NT2/D1 (cell line): ENCODE data around the gene PRM1.

ENCODE experiments used
- DNase-seq: peaks from one replicate; pipeline ENCODE4 v3.0.0-alpha.2; 2011; ENCODE audit warnings: low read depth, low spot score
- H3K27me3 ChIP-seq: 2 replicates; pipeline ENCODE4 v1.6.0; 2011; ENCODE audit warnings: mild to moderate bottlenecking; ENCODE audit not compliant: insufficient read length, insufficient read depth
- H3K36me3 ChIP-seq: 2 replicates; pipeline ENCODE4 v1.6.1; 2011; ENCODE audit warnings: mild to moderate bottlenecking, low read length, mixed read lengths; ENCODE audit not compliant: insufficient read depth, insufficient read length
- H3K4me1 ChIP-seq: 2 replicates; pipeline ENCODE4 v1.5.1; 2011; ENCODE audit not compliant: insufficient read depth, insufficient read length
- H3K4me3 ChIP-seq: 2 replicates; pipeline ENCODE4 v1.5.1; 2011; ENCODE audit warnings: low read depth; ENCODE audit not compliant: insufficient read length
- H3K9ac ChIP-seq: 2 replicates; pipeline ENCODE4 v1.6.0; 2011; ENCODE audit warnings: low read depth; ENCODE audit not compliant: insufficient read length
- H3K9me3 ChIP-seq: 2 replicates; pipeline ENCODE4 v1.5.1; 2011; ENCODE audit warnings: mild to moderate bottlenecking, low read length; ENCODE audit not compliant: insufficient read depth
- SUZ12 ChIP-seq: IDR thresholded peaks from 2 replicates; pipeline ENCODE4 v1.6.1; 2011; ENCODE audit not compliant: insufficient read length, insufficient read depth; ENCODE audit errors: extremely low read depth
- YY1 ChIP-seq: IDR thresholded peaks from 2 replicates; pipeline ENCODE4 v1.6.1; 2011; ENCODE audit not compliant: insufficient read length, insufficient read depth
- ZNF274 ChIP-seq: IDR thresholded peaks from 2 replicates; pipeline ENCODE4 v1.6.1; 2011; ENCODE audit warnings: mild to moderate bottlenecking, low read depth, low read length

Gene PRM1

DNA sequence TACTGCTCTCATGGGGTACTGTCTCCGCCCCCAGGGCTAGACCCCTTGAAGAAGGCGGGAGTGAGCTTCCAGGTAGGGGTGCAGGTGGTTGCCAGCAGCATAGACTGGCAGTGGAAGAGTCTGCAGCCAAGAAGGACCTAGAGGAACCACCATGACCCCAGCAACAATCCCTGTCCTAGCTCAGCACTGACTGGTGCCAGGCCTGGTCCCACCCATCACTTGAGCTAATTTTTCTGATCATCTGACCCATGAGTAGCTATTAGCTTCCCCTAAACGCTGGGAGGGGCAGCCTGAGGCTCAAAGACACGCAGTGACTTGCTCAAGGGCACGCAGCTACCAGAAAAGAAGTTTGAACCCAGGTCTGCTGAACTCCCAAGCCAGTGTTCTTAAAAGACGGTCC lies 8.6 kb downstream of the PRM1 start:
- no peaks in the 10 kb centered on the region for H3K27me3 ChIP-seq
- peak overlapping the region; percentile 26 for H3K9ac ChIP-seq
- no peak overlapping the region for H3K4me3 ChIP-seq
- H3K9me3 ChIP-seq, result peaks cover 1% of the 10 kb centered on the region; the same call in 1 of the 2 replicates
- TF ChIP-seq YY1 (no peak), SUZ12 (no peak), ZNF274 (no peak)
- peaks cover 15% of the 10 kb centered on the region for H3K4me1 ChIP-seq
- no peak for DNase-seq
- H3K36me3 ChIP-seq, result no peaks in the 10 kb centered on the region

- TF ChIP-seq ZNF274, result no peak
- no peak for TF ChIP-seq SUZ12
- TF ChIP-seq YY1, result no peak
- Histone ChIP-seq H3K4me3 (no peak overlapping the region), H3K9ac (no peak overlapping the region), H3K4me1 (peaks cover 15% of the 10 kb centered on the region), H3K27me3 (no peaks in the 10 kb centered on the region), H3K36me3 (no peaks in the 10 kb centered on the region), H3K9me3 (no peaks in the 10 kb centered on the region)
- DNase-seq, result no peak
Observed at GRCh38 chr16:11271610-11272009, 9.5 kb downstream of the PRM1 start.

GRCh38 chr16:11270602-11271162 lies 10.4 kb downstream of the PRM1 start:
- H3K4me3 ChIP-seq, result no peak overlapping the region
- DNase-seq, result no peak
- no peaks in the 10 kb centered on the region for H3K9me3 ChIP-seq
- no peak for TF ChIP-seq YY1
- TF ChIP-seq ZNF274, result no peak
- no peak for TF ChIP-seq SUZ12
- H3K9ac ChIP-seq, result no peak overlapping the region
- peaks cover 15% of the 10 kb centered on the region for H3K4me1 ChIP-seq
- H3K27me3 ChIP-seq, result no peaks in the 10 kb centered on the region
- no peaks in the 10 kb centered on the region for H3K36me3 ChIP-seq

DNA sequence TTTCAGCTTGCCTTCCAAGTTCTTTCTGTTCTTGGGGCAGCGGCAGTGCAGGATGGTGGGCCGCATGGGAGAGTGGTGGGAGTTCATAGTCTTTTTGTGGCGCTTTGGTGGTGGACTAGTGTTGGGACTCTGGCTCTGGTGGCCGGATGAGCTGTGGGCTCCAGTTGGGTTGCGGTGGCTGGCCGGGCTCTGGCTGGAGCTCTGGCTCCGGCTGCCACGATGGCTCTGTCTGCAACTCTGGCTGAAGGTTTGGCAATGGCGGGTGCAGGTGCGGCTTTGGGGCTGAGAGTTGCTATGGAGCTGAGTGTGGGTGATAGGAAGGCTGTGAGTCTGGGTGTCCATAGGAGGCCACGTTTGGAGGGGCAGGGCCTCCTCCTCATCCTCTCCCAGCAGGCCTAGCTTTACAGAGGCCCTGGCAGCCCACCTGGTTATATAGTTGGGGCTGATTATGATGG lies 12.2 kb downstream of the PRM1 start, which contains the start of gene TNP2:
Gene TNP2, minus strand, starts transcription at position 405 of the 455 bp plus-strand sequence. Its CDS starts 63 bp downstream, at position 342.
- Histone ChIP-seq H3K4me1 (peaks cover 12% of the 10 kb centered on the region), H3K36me3 (no peaks in the 10 kb centered on the region), H3K4me3 (no peak within 1 kb of the TSS), H3K9me3 (no peaks in the 10 kb centered on the region), H3K9ac (no peak within 1 kb of the TSS), H3K27me3 (peaks cover 2% of the 10 kb centered on the region)
- no peak for DNase-seq
- TF ChIP-seq ZNF274 (no peak), SUZ12 (no peak), YY1 (no peak)

DNA sequence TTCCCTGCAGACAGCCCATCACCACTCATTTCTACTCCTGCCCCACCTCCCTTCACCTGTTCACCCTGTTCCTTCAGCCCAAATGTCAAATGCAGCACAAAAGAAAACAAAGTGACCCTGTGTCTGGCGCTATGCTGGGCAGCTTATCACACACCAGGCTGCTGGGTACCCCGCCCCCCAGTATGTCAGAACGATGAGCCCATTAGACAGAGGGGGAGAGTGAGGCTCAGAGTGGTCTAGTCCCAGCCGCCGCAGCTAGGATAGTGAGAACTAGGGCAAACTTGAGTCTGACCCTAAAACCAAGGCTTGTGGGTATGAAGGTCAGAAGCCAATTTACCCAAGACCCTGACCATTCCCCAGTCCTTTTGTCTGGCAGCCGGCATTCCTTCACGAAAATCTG lies 16.0 kb downstream of the PRM1 start:
- no peak overlapping the region for H3K9ac ChIP-seq
- H3K4me3 ChIP-seq, result no peak overlapping the region

GRCh38 chr16:11264155-11264832 lies 16.8 kb downstream of the PRM1 start:
- no peaks in the 10 kb centered on the region for H3K9me3 ChIP-seq
- H3K4me3 ChIP-seq, result no peak overlapping the region
- H3K36me3 ChIP-seq, result no peaks in the 10 kb centered on the region
- peaks cover 5% of the 10 kb centered on the region for H3K27me3 ChIP-seq
- H3K9ac ChIP-seq, result no peak overlapping the region
- peaks cover 7% of the 10 kb centered on the region for H3K4me1 ChIP-seq
- no peak for DNase-seq
- no peak for TF ChIP-seq YY1
- no peak for TF ChIP-seq SUZ12

More for the DNA sequence above, 16.0 kb downstream of the PRM1 start:
- Histone ChIP-seq H3K9me3 (no peaks in the 10 kb centered on the region), H3K36me3 (no peaks in the 10 kb centered on the region), H3K27me3 (peaks cover 2% of the 10 kb centered on the region), H3K4me1 (peaks cover 6% of the 10 kb centered on the region)
- DNase-seq, result no peak
- TF ChIP-seq YY1 (no peak), ZNF274 (no peak), SUZ12 (no peak)

DNA sequence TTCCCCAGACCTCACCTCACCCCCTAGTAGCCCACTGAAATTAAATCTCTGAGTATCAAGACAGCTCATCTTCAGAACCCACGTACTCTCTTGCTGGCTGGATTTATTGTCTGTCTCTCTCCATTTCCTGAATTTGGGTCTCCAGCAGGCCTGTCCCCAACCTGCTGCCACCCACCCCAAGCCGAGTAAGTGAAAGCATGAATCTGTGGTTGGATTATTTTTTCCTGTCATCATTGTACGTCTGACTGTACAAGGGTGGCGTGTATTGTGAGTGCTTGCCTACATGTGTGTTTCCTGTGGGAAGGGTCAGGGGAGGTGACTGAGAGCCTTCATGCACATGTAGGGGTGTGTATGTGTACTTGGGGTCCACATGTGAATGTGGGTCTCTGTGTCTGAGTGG lies 17.4 kb downstream of the PRM1 start:
- Histone ChIP-seq H3K36me3 (no peaks in the 10 kb centered on the region), H3K9me3 (no peaks in the 10 kb centered on the region), H3K27me3 (peaks cover 5% of the 10 kb centered on the region), H3K4me1 (peaks cover 7% of the 10 kb centered on the region), H3K9ac (no peak overlapping the region), H3K4me3 (no peak overlapping the region)
- DNase-seq, result no peak
- TF ChIP-seq YY1 (no peak), SUZ12 (no peak), ZNF274 (no peak)
